ENCODE results near the gene CDYL.
"Not testable (repeated sequence)": the region's sequence is repeated elsewhere in the genome, so short reads cannot be mapped to it uniquely, and the experiment has no call there.

Gene CDYL

DNA sequence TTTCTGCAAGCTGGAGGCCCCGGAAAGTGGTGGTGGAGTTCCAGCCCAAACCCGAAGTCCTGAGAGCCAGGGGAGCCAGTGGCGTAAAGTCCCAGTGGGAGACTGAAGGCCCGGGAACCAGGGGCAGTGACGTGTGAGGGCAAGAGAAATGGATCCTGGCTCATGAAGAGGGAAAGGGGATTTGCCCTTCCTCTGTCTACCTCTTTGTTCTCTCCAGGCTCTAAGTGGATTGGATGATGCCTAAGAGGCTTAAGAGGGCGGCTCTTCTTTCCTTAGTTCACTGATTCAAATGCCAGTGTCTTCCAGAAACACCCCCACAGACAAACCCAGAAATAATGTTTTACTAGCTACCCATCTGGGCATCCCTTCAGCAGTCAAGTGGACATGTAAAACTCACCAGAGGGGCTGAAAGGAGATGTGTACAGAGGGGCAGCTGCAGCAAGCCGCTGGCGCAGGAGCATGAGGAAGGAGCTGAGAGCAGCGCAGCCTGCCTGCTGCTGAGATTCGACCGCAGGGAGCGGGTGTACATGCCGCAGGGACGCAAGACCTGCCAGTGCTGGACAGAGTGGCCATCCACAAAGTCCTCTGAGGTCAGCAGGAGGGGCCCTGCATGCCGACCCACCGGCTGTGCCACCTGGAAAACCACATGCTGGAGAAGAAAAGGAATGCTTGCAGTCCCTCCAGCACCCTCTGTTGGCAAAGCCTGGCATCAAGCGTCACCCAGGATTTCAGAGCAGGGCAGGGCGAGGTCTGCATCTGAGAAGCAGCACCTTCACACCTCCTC is 29.5 kb downstream of the CDYL start:
- peak; percentile 29 for DNase-seq

DNA sequence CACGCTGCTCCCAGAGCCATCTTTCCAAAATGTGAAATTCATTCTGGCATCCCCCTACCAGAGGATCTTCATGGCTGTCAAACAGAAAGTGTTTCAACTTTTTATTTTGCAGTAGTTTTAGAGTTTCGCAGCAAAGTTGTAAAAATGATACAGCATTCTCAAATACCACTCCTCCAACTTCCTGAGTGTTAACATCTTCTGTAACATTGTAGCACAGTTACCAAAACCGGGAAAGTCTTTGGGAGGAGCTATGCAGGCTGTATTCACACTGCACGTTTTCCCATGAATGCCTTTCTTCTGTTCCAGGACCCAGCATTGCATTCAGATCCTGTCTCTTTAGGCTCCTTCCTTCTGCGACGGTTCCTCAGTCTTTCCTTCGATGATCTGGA is 30.1 kb downstream of the CDYL start:
- peak; percentile 22 for DNase-seq

DNA sequence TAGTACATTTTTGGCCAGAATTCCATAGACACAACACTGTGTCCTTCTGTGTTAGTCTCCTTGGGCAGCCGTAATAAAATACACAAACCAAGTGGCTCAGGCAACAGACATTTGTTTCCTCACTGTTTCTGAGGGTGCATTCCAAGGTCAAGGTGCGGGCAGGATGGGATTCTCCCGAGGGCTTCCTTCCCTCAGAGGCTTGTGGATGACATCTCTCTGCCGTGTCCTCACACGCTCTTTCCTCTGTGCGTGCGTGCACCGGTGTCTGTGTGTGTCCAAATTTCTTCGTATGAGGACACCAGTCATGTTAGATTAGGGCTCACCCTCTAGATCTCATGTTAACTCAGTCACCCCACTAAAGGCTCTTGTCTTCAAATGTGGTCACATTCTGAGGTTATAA is 30.6 kb downstream of the CDYL start:
- DNase-seq = no peak

DNA sequence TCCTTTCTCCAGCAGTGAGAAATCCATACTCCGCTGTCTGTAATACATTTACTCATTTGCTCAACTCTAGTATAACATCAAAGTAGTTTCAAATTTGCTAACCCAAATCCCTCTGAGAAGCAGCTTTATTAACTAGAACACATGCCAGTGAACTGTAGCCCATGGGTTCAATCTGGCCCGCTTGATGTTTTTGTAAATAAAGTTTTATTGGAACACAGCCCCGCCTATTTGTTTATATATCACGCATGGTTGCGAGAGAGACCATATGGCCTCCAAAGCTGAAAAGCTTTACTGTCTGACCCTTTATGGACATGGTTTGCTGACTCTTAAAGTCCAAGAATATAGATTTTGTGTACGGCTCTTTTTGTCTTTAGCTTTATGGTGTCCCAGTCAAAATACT is 32.2 kb downstream of the CDYL start:
- no peak for DNase-seq

DNA sequence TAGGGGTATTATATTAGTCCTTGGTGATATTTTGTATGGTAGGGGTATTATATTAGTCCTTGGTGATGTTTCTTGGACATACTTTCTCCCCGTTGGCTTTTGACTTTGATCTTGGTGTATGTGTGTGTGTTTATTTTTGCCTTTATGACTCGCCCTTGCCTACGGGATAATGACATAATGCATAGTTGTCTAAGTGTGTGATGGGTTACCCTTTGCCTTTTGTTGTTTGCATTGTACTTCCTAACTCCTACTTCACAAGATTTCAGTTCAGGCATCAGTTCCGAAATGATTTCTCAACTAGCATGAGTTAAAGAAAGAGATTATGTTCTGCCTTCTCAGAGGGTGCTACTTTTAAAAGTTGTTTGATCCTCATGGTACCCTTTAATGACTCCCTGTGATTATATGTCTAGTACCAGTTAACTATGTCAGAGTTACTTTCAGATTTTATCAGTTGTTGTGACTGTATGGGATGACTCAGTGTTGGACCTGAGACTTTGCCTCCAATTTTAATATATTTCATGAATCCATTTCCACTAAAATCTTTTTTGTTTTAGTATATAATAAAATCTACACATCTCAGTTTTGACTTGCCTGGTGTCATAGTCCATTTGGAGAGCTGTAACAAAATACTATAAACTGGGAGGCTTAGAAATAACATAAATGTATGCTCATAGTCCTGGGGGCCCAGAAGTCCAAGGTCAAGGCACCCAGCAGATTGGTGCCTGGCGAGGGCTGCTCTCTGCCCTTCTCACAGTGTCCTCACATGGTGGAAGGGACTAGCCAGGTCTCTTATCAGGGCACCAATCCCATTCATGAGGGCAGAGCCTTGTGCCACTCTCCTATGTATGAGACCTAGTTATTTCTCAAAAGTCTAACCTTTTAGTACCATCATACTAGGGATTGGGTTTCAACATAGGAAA is 34.1 kb downstream of the CDYL start:
- DNase-seq = peak; percentile 78

DNA sequence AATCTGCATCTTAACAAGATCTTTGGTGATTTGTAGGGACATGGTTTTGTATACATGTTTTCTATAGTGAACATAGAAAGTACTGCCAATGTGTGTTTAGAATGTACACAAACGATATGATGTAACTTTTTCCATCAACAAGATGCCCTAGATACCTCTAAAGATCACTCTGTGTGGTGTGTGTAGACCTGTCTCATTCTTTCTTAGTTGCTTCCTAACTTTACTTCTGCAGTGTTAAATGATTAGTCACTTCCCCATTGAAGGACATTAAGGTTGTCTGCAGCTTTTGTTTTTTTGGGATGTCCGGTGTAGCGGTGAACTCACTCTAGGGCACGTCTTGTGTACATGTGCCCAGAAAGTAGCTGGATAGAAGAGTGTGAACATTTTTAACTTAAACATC is 35.9 kb downstream of the CDYL start:
- peak; percentile 25 for DNase-seq

DNA sequence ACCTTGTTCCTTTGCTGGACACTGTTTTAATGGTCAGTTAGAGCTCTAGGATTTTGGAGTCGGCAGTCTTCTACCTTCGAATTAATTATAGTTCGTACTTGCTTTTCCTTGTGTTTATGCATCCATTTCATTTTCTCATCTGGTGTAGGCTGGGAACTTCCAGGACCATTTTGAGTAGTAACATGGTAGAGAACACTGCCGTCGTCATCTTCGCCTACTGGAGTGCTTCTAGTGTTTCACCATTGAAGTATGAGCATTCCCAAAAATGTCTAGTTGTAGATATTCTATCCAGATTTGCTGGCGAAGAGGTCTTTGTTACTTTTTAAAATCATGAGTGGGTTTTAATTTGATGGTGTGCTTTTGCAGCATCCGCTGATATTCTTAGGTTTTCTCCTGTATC is 36.9 kb downstream of the CDYL start:
- no peak for DNase-seq

DNA sequence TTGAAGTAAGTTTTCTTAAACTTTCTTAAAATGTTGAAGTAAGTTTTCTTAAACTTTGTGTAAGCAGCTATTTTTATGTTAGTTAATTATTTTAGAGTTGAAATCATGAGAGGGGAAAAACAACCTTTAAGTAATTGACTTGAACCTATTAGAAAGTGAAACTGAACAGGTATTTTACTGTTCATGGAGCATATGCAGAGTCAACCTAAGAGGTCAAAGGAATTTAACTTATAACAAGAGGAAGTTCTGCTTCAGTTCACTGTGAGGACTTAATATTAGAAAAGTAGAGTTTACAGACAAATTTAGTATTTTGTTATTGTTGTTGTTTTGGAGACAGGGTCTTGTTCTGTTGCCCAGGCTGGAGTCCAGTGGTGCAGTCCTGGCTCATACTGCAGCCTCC is 38.0 kb downstream of the CDYL start:
- no peak for DNase-seq

DNA sequence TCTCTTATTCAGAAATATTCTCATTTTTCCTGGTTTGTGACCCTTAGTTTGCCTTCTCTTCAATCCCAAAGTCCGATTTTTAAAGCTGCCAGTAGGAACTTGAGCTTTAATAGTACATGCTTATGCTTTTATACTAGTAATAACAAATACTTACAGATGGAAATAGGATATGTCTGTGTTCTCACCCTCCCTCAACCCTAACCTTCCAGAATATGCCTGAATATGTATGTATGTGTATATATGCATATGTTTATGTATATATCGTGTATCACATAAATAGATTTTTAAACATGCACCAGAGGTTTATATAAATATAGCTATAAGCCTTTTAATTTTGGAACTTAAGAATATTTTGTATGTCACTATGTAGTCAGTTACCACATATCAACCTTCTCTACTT is 38.8 kb downstream of the CDYL start:
- DNase-seq = no peak

DNA sequence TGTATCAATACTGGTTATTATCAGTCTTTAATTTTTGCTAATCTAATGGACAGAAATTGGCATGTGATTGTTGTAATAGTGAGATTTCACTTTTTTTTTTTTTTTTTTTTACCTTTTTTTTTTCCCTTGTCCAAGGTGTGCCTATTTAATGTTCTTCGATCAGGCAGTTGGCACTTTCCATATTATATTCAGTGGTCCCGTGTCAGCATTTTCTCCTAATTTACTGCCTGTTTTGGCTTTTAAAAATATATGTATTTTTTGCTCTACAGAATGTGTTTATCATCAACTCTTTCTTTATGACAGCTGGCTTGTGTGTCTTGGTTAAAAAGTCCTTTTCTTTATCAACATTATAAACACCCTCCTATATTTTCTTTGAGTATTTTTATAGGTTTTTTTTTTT is 39.4 kb downstream of the CDYL start:
- no peak for DNase-seq

DNA sequence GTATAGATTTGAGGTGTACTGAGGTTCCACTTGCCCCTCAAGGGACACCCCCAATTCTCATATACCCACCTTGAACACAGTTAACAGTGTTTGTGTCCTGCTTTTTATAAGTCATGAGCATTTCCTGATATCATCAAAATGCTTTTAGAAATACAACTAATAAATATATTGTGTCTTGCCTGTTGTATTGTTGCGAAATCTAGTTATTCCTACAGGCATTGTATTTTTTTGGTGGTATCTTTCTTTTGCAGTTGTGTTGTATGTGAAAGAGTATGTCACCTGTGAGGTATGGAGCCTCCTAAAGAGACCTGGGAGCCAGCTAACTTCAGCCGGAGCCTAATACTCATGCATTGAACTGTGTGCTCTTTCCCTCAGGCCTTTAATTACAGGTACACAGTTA is 40.7 kb downstream of the CDYL start:
- DNase-seq = no peak

DNA sequence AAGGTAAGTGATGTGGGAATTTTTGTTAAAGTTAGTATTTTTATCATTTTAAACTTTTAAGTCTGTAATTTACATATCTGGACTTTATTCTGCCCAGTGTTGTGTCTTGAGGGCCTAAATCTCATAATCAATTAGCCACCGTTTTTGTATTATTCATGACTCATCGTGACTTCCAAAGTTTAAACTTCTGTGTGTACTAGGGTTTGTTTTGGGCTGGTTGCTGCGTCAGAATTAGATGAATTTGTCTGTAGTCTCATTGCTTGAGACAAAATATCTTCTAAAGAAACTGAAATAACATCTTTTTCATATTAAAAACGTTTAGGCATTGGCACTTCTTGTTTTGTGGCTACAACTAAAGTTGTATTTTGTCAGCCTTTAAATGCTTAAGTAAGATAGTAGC is 41.3 kb downstream of the CDYL start:
- no peak for DNase-seq

DNA sequence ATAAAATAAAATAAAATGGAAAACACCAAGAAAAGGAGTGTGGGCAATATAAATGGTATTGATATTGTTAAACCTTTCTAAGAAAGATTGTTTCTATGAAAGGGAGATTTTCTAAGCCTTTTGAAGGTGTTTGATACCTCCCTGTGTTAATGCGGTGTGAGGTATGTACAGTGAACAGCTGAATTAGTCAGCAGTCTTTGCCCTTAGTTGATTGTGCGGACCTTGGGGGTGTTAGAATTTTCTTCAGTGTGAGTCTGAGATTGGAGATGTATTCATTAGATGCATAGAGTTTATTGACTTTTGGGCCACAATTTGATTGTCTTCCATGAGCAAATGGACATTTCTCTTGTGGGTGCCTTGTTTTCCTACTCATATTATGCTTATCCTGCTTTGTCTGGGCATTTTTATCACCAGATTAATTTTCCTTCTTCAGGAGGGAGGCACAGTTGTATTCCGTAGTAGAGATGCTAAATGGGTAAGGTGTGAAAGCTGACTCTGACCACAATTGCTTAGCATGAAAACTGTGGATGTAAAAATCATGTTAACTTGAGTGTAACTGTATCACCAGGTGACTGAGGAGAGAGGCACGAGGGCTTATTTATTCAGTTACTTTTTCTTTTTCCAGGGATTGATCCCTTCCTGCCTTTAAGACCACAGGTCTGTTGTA is 42.2 kb downstream of the CDYL start:
- no peak for DNase-seq

DNA sequence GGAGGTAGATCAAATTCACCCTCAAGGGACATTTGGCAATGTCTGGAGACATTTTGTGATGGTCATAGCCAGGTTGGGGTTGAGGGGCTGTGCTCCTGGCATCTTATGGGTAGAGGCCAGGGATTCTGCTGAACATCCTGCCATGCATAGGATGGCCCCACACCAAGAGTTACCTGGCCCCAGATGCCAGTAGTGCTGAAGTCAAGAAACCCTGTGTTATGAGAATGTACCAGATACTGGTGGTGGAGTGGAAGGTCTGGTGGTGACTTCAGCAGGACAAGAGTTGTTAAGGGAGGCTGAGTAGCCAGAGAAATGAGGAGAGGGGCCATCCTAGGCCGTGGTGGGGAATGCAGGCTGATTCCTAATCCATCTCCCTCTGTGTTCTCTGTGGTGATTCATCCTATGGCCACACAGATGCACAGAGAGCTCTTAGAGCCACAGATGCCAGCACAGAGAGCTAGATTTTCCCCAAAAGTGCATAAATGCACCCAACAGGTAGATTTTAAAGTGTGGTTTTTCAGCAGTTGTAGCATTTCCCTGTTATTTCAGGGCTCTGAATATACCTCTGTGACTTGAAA is 43.6 kb downstream of the CDYL start:
- no peak for DNase-seq

DNA sequence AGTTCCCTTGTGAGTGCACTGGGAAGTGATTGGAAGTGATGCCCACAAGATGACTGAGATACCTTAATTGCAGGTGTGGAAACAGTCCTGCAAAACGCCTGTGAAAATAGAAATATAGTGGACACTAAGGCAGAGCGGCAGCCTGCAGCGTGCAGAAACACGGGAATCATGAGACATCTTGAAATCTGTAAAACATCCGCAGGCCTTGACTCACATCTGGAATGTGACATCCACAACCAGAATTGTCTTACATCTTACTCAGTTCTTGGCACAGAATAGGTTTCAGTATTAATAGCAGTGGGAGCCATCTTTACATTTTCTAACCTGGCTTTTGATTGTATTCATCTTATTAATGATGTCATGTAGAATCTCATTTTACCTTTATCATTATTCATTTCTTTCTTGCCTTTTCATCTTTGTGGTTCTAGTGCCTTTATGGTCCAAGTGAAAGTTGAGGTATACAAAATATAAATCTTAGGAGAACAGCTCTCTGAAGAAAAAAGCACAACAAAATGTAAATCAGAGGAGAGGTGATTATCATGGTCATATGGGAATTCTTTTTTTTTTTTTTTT is 44.6 kb downstream of the CDYL start:
- no peak for DNase-seq

DNA sequence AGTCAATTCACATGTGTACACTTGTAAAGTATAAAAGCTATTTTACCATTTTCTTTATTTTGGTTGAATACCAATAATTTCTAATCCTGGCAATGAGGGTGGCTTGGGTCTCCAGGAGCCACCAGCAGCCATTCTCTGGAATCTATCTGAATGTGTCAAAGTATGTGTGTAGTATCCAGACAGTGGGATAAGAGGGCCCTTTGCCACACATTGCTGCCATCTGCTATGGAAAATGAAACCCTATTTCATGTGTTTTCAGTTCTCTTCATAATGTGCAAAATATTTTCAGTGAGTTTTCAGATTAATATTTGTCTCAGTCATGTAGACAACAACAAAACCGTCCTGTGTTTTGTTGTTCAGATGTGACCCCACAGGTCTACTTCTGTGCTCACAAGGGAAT is 46.3 kb downstream of the CDYL start:
- DNase-seq = no peak

DNA sequence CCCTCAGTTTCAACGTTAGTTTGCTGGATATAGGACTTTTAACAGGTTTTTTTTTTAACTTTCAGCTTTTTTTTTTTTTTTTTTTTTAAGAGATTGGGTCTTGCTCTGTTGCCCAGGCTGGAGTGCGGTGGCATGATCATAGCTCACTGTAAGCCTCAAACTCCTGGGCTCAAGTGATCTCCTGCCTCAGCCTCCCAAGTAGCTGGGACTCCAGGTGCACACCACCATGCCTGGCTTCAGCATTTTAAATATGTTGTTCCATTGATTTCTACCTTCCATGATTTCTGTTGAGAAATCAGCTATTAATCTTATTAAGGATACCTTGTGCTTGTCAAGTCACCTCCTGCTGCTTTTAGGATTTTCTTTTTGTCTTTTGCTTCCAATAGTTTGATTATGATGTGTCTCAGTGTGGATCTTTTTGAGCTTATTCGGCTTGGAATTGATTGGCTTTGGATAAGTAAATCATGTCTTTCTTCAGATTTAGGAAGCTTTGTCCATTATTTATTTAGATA is 52.0 kb downstream of the CDYL start:
- no peak for DNase-seq

DNA sequence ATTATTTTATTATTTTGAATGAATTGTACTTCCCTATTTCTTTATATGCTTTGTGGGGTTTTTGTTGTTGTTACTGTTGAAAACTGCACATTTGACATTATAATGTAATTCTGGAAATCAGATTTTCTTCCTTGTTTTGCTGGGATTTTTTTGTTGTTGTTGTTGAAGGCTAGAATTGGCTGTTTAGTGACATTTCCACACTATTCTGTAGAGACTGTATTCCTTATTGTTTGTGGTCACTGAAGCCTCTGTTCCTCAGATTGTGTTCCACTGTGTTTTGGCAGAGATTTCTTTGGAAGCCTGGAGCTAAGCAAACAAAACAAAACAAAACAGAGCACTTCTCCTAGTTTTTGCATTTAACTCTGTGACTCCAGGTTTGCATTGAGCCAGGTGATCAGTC is 52.9 kb downstream of the CDYL start:
- no peak for DNase-seq

DNA sequence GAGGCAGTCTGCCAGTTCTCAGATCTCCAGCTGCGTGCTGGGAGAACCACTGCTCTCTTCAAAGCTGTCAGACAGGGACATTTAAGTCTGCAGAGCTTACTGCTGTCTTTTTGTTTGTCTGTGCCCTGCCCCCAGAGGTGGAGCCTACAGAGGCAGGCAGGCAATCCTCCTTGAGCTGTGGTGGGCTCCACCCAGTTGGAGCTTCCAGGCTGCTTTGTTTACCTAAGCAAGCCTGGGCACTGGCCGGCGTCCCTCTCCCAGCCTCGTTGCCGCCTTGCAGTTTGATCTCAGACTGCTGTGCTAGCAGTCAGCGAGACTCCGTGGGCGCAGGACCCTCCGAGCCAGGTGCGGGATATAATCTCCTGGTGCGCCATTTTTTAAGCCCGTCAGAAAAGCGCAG is 59.3 kb downstream of the CDYL start:
- not testable (repeated sequence) for DNase-seq

DNA sequence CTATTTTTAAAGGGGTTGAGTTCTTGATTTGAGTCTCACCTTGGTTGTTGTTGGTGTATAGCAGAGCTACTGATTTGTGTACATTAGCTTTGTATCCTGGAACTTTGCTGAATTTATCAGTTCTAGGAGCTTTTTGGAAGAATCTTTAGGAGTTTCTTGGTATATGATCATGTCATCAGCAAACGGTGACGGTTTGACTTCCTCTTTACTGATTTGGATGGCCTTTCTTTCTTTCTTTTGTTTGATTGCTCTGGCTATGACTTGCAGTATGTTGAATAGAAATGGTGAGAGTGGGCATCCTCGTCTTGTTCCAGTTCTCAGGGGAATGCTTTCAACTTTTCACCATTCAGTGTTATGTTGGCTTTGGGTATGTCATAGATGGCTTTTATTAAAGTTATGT is 64.0 kb downstream of the CDYL start:
- DNase-seq = no peak

DNA sequence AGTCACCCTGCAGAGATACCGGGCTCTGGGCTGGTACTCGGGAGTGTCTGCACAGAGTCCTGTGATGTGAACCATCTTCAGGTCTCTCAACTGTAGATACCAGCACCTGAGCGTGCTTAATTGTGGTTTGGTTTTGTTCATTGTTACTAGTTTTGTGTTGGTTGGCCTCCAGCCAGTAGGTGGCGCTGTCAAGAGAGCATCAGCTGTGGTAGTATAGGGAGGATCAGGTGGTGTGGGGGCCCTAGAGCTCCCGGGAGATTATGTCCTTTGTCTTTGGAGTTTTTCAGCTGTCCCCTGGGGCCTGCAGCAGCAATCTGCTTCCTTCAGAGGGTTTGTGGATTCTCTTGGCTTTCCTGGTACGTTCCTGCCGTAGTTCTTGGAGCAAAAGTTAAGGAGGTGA is 67.9 kb downstream of the CDYL start:
- DNase-seq = no peak

DNA sequence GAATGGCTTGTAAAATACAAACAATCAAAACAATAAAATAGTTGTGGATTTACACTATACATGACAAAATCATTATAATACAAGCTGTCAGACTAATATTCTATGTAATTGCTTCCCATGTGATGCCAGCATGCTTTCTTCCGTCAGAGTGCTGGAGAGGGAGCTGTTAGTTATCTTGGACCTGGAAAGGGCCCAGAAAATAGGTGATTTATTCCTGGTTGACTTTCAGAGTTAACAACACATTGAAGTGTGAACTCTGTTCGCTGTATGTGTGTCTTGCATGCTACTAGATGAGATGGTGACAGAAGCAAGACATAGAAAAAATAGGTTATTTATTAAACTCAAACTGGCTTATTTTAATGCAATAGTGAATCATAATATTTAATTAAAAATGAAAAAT is 70.2 kb downstream of the CDYL start:
- DNase-seq = no peak
